Limb (tissue), 2 donors: ENCODE data around the gene MARCHF3.
A peak's percentile ranks its signal among the peaks of the same experiment; 100 is the strongest.
"Not testable (repeated sequence)": the region's sequence is repeated elsewhere in the genome, so short reads cannot be mapped to it uniquely, and the experiment has no call there.

Experiments used
- DNase-seq, 2 donors: peaks; one replicate each; pipeline ENCODE4 v3.0.0-alpha.2; 2016; ENCODE audit errors: extremely low spot score in 2 of 2

The MARCHF3 gene

DNA sequence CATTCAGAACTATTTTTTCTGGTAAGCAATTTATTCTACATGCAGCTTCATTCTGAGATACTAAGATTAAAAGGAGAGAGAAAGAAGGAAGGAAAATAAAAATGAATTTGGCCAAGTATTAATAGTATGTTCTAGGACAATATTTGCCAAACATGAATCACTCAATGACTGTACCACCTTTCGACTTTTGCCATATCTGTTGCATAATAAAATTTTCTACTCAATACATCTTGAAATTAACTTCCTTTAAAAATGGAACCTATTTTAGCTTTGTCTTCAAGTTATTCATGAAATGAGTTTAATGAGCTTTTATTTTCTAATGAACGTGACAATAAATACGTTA is 111.8 kb downstream of the MARCHF3 start:
- no peak for DNase-seq

DNA sequence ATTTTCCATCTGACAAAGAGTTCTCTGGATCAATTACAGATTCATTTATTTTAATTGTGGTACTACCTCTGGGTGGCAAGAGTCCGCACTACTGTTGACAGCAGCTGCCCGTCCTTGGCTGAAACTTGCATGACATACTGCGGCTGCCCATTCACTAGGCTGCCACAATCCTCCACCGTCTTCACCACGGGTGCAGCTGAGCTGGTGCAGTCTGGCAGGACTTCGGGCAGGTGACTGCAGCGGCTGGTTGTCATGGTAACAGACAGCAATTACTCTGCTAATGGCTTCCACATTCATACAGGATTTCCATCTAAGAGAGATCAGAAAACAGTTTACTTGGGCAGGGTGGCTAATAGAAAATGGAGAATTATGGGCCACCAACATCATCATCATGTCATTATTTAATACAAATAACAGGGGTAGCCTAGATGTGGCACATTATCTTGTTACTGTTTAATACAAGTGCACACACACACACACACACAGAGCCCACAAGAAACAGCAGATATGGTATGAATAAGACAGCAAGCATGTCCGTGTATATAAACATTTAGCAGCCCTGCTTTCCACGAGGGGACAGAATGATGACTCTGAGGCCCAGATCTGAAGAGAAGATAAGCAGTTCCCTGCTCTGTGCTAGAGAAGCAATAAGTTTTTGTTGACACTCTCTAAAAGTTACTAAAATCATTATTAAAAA is 112.3 kb downstream of the MARCHF3 start:
- peak in 1 of 2 donors; percentile 56 for DNase-seq

DNA sequence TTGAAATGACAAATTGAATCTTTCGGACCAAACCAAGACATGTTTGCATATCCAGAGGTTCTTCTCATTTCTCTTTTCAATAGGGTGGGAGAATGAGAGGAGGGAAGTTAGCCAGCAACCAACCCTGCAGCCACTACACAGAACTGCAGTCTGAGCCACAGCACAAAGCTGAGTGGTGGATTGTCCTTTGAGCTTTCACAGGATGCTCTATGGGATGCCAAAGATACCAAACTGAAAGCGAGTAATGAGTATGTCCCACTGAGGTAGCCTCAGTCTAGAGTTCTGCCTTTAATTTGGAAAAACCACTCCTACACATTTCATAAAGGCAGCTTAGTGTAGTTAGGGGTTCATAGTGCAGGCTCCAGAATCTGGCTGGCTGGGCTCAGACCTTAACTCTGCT is 114.9 kb downstream of the MARCHF3 start:
- DNase-seq: no peak

DNA sequence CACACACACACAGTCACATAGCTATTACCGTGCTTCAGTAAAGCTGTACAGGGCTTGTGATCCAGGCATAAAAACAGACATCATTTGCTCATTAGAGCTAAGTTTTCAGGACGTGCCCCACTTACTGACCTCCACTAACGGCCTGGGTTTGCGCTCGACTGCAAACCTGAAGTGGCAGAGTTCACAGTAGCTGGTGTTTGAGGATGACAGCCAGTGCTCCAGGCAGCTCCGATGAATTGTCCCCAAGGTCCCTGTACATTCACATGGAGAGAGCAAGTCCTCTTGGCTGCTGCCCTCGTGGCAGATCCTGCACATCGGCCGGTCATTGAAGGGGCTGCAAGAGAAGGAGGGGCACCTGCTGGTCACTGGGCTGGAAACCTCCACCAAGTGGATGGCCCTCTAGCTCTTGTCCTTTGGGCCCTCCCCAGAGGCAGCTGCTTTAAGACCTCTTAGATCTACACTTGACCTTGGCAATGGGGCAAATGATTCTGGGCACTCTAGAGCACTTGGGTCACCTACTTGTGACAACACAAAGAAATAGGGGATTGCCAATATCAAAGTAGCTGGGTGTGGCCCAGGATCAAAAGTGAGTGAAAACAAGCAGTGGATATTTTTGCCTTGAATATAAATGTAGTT is 115.4 kb downstream of the MARCHF3 start:
- DNase-seq: no peak

DNA sequence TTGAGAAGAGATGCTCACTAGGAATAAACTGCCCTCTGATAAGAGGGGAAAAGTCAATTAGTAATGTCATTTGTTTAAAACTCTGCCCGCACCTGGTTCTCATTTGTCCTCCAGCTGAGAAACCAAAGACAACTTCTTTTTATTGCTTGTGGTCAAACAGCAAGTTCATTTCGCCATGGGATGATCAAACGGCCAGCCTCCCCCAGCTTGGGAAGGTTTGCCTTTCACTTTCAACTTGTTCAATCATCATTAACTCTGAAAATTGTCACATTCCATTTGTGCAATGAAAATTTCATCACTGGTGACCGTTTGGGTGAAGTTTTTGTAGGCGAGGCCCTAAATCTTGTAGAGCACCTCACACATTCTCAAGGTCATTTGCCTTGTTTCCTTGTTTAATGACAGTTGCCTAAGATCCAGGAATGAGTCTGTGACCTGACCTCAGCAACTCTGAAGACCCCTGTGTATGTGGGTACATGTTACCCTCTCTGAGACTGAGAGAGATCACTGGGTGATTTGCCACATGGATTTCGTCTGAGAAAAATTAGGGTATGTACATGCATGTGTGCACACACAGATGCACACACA is 117.7 kb downstream of the MARCHF3 start:
- DNase-seq: no peak

DNA sequence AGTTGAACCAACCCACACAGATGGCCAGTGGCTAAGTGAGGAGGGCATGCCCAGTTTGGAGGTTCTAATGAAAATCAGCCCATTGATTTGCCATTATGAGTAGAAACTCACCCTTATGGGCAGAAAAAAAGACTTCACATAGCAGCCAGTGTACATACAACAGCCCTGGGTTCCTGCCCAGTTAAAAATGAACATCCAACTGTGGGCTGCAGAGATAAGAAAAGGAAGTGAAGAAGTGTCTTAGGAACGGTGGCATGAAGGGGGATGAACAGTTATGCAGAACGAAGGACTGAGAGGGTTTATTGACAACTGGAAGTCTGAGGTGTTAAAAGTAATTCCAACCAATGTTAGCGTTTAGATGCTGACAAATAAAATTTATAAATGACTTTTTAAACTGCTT is 118.4 kb downstream of the MARCHF3 start:
- DNase-seq: no peak

DNA sequence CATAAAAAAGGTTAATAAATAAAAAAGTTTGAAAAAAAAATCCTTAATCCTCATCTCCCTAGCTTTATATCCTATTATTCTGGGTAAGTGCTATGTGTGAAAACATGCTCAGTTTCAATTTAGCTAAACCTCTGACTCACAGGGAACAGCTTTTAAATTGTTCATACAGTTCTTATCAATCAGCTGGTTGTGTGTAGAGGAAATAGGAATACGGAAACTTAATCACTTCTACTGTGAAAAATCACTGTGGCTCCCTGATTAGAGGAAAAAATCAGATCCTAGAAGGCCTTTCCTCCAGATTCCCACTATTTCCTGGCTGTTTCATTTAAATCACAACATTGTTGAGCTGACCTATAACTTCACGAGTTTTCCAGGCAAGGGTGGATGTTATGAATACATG is 120.5 kb downstream of the MARCHF3 start:
- DNase-seq: no peak

DNA sequence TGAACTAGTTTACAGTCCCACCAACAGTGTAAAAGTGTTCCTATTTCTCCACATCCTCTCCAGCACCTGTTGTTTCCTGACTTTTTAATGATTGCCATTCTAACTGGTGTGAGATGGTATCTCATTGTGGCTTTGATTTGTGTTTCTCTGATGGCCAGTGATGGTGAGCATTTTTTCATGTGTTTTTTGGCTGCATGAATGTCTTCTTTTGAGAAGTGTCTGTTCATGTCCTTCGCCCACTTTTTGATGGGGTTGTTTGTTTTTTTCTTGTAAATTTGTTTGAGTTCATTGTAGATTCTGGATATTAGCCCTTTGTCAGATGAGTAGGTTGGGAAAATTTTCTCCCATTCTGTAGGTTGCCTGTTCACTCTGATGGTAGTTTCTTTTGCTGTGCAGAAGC is 126.0 kb downstream of the MARCHF3 start:
- not testable (repeated sequence) for DNase-seq

DNA sequence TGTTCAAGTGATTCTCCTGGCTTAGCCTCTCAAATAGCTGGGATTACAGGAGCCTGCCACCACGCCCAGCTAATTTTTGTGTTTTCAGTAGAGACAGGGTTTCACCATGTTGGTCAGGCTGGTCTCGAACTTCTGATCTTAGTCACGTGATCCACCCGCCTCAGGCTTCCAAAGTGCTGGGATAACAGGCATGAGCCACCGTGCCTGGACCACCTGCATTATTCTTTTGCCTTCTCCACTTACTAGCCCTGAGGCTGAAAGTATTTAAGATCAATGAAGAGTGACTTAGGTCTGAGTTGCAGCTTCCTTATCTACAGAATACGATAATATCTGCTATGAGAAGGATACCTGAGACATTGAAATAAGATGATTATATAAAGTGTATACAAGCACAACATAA is 129.6 kb downstream of the MARCHF3 start:
- no peak for DNase-seq

DNA sequence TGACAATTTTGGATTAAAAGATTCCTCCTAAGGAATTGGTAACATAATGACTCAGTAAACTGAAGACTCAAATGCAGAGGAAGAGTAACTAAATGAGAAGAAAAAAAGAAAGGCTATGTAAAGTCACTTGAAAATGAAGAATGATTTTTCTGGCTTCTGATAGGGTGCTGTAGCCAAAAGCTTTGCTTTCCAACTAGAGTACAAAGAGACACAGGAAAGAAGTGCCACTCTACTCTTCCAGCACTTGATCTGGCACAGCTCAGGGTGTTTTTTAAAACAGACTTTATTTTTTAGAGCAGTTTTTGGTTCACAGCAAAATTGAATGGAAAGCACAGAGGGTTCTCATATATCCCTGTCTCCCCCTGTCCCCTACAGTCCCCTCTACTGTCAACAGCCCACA is 130.9 kb downstream of the MARCHF3 start:
- DNase-seq: no peak

DNA sequence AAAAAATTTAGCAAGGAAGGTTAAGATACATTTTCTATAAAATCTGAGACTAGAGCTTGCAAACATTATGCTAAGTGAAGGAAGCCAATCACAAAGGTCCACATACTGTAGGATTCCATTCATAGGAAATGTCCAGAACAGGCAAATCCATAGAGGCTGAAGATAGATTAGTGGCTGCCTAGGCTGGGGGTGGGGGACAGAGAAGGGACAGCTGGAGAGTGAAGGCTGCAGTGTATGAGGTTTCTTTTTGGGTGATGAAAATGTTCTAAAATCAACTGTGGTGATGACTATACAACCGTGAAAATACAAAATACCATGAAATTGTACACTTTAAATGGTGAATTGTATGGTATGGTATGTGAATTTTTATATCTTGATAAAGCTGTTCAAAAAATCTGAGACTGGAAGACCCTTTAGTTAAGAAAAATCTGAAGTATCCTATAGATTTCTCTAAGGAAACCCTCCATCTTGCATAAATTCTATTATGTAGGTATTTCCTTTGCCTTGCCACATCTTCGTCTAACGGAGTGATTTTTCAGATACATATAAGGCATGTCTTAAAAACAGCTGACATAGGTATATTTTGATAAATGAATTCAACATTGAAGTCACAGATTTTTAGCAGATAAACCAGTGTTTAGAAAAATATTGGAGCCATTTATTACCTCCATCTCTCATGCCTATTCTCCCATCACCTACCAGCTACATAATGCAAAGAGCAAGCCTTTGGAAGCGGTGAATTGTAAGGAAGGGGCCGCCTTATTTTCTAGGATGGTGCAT is 132.3 kb downstream of the MARCHF3 start:
- no peak for DNase-seq

DNA sequence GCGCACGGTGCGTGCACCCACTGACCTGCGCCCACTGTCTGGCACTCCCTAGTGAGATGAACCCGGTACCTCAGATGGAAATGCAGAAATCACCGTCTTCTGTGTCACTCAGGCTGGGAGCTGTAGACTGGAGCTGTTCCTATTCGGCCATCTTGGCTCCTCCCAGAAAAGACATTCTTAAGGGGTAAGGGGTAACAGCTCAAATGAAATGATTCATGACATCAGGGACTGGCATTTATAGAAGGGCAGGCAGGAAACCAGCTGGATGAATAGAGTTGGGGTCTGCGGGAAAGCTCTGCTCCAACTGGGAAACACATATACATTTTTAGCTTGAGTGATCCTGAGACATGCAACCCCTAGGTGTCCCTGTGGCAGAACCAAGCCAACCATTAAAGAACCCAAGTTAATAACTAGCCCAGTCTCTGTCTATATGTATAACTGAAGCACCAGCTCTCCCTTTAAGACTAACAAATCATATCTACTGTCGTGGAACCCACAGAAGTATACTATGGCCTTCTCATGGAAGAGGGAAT is 134.1 kb downstream of the MARCHF3 start:
- DNase-seq: no peak

DNA sequence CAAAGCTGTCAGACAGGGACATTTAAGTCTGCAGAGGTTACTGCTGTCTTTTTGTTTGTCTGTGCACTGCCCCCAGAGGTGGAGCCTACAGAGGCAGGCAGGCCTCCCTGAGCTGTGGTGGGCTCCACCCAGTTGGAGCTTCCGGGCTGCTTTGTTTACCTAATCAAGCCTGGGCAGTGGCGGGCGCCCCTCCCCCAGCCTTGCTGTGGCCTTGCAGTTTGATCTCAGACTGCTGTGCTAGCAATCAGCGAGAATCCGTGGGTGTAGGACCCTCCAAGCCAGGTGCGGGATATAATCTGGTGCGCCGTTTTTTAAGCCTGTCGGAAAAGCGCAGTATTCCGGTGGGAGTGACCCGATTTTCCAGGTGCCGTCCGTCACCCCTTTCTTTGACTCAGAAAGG is 134.6 kb downstream of the MARCHF3 start:
- DNase-seq: not testable (repeated sequence)

DNA sequence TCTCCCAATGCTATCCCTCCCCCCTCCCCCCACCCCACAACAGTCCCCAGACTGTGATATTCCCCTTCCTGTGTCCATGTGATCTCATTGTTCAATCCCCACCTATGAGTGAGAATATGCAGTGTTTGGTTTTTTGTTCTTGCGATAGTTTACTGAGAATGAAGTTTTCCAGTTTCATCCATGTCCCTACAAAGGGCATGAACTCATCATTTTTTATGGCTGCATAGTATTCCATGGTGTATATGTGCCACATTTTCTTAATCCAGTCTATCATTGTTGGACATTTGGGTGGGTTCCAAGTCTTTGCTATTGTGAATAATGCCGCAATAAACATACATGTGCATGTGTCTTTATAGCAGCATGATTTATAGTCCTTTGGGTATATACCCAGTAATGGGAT is 139.9 kb downstream of the MARCHF3 start:
- DNase-seq: not testable (repeated sequence)

DNA sequence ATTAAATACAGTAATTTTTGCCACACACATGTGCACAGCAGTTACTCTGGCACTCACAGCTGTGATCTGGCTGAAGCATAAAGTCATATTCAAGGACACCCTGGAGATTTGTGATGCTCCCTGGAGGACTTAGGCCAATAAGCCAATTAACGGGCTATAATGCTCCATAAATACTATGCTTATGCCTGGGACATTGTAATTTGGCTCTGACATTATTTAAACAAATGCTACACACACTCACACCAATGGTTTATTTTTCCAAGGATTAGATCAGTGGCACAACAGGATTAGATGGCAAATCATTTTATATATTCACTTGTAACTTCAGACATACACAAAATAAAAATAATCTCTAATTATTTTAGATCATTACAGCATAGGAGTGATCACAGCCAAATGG is 142.2 kb downstream of the MARCHF3 start:
- DNase-seq: no peak

DNA sequence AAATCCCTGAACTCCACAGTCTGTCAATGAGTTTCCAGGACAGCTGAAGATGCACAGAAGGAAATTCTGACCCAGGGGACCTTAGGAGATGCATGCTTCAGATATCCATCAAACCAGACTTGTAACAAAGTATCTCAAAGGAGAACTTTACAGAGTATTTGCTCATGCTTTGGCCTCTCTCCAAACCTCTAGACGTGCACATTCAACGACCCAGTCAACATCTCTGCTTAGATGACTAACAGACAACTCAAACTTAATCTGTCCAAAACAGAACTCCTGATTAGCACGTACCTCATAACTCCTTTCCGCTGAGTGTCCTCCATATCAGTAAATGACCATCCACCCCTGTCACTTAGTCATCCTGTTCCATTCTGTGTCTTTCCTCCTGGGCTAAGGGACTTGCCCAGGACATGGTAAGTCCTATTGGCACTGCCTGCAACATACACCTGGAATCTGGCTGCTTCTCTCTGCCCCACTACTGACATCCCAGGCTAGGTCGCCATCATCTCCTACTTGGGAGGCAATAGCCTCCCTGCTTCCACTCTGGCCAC is 146.0 kb downstream of the MARCHF3 start:
- DNase-seq: no peak

DNA sequence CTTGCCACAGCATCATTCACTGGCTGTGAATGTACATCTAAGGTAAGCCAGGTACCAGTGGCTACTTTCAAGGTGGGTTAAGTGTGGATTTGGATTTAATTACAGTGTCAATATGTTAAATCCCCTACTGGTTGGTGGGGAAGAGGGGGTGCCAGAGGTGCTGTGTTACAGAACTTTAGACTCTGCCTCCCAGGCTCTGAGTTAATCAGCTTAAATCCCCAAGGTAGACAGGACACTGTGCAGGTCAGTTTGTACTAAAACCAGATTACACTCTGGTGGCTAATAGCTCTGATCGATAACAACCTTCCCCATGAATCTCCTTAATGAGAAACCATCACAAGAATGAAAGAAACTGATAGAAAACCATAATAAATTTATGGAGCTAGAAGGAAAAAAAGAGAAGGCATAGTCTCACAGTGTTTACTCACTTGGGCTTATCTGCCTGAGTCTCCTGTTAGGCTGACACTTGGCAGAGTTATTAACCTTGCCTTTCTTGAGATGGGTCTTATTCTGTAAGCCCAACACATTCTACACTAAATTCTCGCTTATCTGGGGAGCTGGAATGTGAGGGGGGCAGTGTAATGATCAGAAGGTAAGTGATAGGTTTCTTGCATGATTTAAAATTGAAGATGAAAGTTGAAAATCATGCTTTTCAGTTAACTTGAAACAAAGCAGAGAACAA is 146.7 kb downstream of the MARCHF3 start:
- DNase-seq: no peak

DNA sequence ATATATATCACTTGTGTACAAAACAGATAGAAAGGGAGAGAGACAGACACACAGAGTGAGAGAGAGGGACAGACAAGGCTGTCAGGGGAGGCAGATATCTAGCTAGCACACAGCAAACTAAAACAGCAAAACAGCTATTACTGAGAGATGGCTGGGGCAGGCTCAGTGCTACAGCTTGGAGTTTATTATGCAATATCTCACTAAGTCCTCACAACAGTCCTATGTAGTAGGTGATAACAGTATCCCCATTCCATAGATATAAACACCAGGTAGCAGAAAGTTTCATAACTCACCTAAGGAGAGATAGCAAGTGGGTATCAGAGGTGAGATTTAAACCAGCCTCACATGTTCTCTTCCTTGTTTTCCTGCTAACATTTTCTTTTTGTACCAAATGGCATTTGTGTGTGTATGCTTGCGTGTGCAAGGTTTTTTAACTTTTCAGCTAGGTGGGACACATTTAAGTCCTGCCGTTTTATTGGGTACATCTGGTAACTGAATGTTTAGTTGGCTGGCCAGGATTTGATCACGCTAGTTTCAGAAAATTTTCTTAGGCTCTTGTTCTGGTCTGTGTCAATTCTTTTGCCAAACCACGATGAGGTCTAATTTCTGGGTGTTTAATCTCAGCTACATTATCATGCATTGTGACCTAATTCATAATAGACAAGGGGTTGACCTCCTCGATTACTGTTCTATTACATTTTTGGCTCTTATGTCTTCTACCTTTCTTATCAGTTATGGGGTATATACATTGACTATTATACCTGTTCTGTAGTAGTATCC is 148.3 kb downstream of the MARCHF3 start:
- DNase-seq: no peak

DNA sequence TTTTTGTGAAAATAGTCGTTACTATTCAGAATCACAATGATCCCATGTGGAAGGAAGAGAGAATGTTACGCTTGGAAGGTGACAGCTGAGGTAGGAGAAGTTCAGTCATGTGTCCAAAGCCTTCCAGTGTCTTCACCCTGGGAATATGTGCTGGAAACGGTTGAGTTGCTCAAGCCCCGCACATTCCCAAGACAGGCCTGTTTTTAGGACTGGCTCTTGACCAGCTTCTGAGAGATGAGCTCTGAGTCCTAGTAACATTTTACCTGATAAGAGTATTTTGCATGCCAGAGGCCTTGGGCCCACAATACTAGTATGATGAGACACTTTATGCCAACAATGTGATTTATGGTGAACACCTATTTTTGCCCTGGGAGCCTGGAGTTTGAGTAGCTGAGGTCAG is 151.7 kb downstream of the MARCHF3 start:
- no peak for DNase-seq

DNA sequence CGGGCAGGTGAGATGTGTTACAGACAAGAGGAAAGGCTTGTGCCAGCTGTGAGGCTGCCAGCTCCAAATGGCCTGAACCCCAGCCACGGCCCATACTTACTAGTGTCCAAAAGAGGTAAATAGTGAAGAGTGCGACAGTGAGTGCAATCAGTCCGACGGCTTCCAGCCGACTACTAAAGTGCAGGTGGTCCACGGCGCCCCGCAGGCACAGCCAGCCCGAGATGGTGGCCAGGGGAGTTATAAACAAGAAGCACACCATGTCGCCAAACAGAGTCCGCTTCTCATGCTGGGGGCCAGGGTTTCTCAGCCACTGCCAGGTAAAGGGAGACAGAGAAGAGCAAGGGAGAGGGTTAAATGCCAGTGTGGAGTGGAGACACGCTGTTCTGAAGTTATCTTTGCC is 152.3 kb downstream of the MARCHF3 start:
- no peak for DNase-seq
